ENCODE measurements around the gene PRICKLE4.
A peak's percentile ranks its signal among the peaks of the same experiment; 100 is the strongest.

Gene PRICKLE4

GRCh38 chr6:41780551-41781365 lies at the start of gene PRICKLE4:
TSS of gene PRICKLE4 (plus strand) at chr6:41780782. CDS start at chr6:41783474, 2,692 bp downstream.
- no peak for TF ChIP-seq CTCF (conservative IDR thresholded peaks at IDR 0.05; ENCODE audit: low read depth)
- H3K27ac ChIP-seq: peak within 1 kb of the TSS; percentile 97

GRCh38 chr6:41731561-41732086 lies 49.0 kb upstream of the PRICKLE4 start:
- TF ChIP-seq CTCF (conservative IDR thresholded peaks at IDR 0.05; ENCODE audit: low read depth): no peak
- CTCF ChIA-PET: interaction anchor here (0.7 kb wide), 1 partner anchor 355 kb away, joined by 3 read pairs; no protein-coding TSS in a partner anchor
- peak overlapping the region; percentile 98 for H3K27ac ChIP-seq
- no peak for DNase-seq (ENCODE audit: low spot score)
- POLR2A ChIA-PET (ENCODE audit: low non-redundant PET): no interaction called here

More at GRCh38 chr6:41780551-41781365, at the start of gene PRICKLE4:
- ChIA-PET CTCF (interaction anchor here (0.7 to 1.2 kb wide), 4 partner anchors 47 to 324 kb away, joined by 3 to 5 read pairs (median 4); no protein-coding TSS in a partner anchor), POLR2A (ENCODE audit: low non-redundant PET) (no interaction called here)
- DNase-seq (ENCODE audit: low spot score): peak; percentile 65

GRCh38 chr6:41732149-41732548 lies 48.4 kb upstream of the PRICKLE4 start:
- ChIA-PET POLR2A (ENCODE audit: low non-redundant PET) (no interaction called here), CTCF (no interaction called here)
- DNase-seq (ENCODE audit: low spot score): no peak
- peak overlapping the region; percentile 98 for H3K27ac ChIP-seq
- no peak for TF ChIP-seq CTCF (conservative IDR thresholded peaks at IDR 0.05; ENCODE audit: low read depth)

GRCh38 chr6:41732591-41733359 lies 47.8 kb upstream of the PRICKLE4 start:
- CTCF ChIA-PET: interaction anchor here (0.5 to 1.5 kb wide), 3 partner anchors 27 to 884 kb away, joined by 3 to 11 read pairs (median 3); no protein-coding TSS in a partner anchor
- TF ChIP-seq CTCF (conservative IDR thresholded peaks at IDR 0.05; ENCODE audit: low read depth): no peak
- peak overlapping the region; percentile 98 for H3K27ac ChIP-seq
- POLR2A ChIA-PET (ENCODE audit: low non-redundant PET): interaction anchor here (0.6 to 2.1 kb wide), 3 partner anchors 19 to 52 kb away, joined by 3 to 6 read pairs (median 5); no protein-coding TSS in a partner anchor
- DNase-seq (ENCODE audit: low spot score): no peak

- no peak for TF ChIP-seq CTCF (conservative IDR thresholded peaks at IDR 0.05; ENCODE audit: low read depth)
- DNase-seq (ENCODE audit: low spot score): no peak
- POLR2A ChIA-PET (ENCODE audit: low non-redundant PET): interaction anchor here (0.6 to 2.1 kb wide), 6 partner anchors 10 to 54 kb away, joined by 3 to 11 read pairs (median 6); partner anchors contain the start of gene TOMM6
- peak overlapping the region; percentile 98 for H3K27ac ChIP-seq
- CTCF ChIA-PET: interaction anchor here (0.5 to 1.9 kb wide), 7 partner anchors 11 to 54 kb away, joined by 3 to 11 read pairs (median 4); partner anchors contain the start of genes PRICKLE4 and TOMM6
Measured at GRCh38 chr6:41733360-41733706, 47.2 kb upstream of the PRICKLE4 start.
